ENCODE measurements around the gene ZFP36. TPM values are rescaled to one million over a fixed set of nuclear protein-coding genes. Genes with fewer than 3 reads are reported as not detected.

The ZFP36 gene
- total RNA-seq, 1 donor from 2014 or later, result 46.3 TPM

DNA sequence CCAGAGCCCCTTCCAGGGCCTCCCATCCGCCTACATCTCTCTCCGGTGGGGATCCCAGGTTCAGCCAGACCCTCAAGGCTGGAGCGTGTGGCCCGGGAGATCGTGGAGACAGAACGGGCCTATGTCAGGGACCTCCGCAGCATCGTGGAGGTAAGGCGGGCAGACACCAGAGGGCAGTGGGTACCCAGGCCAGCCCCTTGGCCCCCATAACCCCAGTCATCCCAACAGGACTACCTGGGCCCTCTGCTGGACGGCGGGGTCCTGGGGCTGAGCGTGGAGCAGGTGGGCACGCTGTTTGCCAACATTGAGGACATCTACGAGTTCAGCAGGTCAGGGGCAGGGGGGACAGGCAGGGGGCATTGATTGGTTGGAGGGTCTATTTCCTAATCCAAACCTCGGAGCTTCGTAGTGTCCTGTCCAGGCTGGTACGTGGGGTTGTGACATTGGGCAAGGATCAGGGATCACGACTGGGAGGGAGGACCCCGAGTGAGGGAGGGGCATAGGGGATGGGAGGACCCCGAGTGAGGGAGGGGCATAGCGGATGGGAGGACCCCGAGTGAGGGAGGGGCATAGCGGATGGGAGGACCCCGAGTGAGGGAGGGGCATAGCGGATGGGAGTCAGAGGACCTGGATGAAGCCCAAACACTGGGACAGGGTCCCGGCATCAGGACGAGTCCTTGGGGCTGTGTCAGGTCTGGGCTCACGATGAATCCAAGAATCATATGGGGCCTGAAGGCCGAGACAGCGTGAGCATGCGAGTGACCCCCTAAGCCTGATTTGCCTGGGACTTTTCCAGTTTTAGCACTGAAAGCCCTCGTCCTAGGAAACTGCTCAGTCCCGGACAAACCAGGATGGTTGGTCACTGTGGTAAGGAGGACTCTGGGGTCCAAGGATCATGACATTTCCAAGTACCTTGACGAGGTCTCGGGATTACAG, 8.7 kb downstream of the ZFP36 start:
- TF ChIP-seq, protein P1, sequence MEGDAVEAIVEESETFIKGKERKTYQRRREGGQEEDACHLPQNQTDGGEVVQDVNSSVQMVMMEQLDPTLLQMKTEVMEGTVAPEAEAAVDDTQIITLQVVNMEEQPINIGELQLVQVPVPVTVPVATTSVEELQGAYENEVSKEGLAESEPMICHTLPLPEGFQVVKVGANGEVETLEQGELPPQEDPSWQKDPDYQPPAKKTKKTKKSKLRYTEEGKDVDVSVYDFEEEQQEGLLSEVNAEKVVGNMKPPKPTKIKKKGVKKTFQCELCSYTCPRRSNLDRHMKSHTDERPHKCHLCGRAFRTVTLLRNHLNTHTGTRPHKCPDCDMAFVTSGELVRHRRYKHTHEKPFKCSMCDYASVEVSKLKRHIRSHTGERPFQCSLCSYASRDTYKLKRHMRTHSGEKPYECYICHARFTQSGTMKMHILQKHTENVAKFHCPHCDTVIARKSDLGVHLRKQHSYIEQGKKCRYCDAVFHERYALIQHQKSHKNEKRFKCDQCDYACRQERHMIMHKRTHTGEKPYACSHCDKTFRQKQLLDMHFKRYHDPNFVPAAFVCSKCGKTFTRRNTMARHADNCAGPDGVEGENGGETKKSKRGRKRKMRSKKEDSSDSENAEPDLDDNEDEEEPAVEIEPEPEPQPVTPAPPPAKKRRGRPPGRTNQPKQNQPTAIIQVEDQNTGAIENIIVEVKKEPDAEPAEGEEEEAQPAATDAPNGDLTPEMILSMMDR (IDR thresholded peaks at IDR 0.05), result no peak
- no peaks in the 10 kb centered on the region for H3K9me3 Mint-ChIP-seq (ENCODE audit: low read depth)
- peak overlapping the region; percentile 32 for H3K27ac Mint-ChIP-seq (ENCODE audit: unreplicated experiment)
- no peak for DNase-seq (ENCODE audit: low spot score)
- peaks cover 23% of the 10 kb centered on the region for H3K36me3 Mint-ChIP-seq (ENCODE audit: low read depth)
- peak overlapping the region; percentile 97 for H3K4me3 Mint-ChIP-seq (ENCODE audit: unreplicated experiment)
- H3K27me3 Mint-ChIP-seq (ENCODE audit: low read depth), result no peaks in the 10 kb centered on the region
- peaks cover 45% of the 10 kb centered on the region for H3K4me1 Mint-ChIP-seq (ENCODE audit: low read depth)

DNA sequence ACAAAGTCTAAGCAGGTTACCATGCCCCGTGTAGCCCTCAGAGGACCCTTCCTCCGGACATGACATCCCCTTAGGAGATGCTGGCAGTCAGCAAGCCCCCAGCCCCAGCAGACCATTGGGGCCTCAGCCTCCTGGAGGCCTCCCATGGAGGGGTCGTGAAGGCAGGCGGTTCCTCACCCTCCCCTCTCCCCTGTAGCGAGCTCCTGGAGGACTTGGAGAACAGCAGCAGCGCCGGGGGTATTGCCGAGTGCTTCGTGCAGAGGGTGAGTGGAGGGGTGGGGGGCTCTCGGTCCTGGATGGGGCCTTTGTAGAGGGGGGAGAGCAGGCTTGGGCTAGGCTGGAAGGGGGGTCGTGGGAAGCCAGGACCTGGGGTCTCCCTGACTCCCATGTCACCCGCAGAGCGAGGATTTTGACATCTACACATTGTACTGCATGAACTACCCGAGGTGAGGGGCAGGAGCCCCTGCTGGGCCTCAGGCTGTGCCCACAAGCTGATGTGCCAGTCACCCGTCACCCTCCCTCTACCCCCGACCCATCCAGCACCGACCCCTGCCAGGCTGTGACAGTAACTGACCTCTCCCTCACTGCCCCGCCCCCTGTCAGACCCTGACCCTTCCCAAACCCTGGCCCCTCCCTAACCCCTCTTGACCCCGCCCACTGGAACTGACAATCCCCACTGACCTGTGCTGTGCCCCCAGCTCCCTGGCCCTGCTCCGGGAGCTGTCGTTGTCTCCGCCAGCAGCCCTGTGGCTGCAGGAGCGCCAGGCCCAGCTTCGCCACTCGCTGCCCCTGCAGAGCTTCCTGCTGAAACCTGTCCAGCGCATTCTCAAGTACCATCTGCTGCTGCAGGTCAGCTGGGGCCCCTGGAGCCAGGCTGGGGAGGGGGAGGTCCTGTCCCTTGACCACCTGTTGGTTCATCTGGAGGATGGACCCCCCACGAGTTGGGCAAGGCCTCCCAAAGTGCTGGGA, 9.8 kb downstream of the ZFP36 start:
- peaks cover 35% of the 10 kb centered on the region for H3K4me1 Mint-ChIP-seq (ENCODE audit: low read depth)
- no peaks in the 10 kb centered on the region for H3K9me3 Mint-ChIP-seq (ENCODE audit: low read depth)
- DNase-seq (ENCODE audit: low spot score), result no peak
- peak overlapping the region; percentile 97 for H3K4me3 Mint-ChIP-seq (ENCODE audit: unreplicated experiment)
- H3K27me3 Mint-ChIP-seq (ENCODE audit: low read depth), result no peaks in the 10 kb centered on the region
- peaks cover 27% of the 10 kb centered on the region for H3K36me3 Mint-ChIP-seq (ENCODE audit: low read depth)
- no peak overlapping the region for H3K27ac Mint-ChIP-seq (ENCODE audit: unreplicated experiment)
- TF ChIP-seq, protein P1 (IDR thresholded peaks at IDR 0.05), result no peak

DNA sequence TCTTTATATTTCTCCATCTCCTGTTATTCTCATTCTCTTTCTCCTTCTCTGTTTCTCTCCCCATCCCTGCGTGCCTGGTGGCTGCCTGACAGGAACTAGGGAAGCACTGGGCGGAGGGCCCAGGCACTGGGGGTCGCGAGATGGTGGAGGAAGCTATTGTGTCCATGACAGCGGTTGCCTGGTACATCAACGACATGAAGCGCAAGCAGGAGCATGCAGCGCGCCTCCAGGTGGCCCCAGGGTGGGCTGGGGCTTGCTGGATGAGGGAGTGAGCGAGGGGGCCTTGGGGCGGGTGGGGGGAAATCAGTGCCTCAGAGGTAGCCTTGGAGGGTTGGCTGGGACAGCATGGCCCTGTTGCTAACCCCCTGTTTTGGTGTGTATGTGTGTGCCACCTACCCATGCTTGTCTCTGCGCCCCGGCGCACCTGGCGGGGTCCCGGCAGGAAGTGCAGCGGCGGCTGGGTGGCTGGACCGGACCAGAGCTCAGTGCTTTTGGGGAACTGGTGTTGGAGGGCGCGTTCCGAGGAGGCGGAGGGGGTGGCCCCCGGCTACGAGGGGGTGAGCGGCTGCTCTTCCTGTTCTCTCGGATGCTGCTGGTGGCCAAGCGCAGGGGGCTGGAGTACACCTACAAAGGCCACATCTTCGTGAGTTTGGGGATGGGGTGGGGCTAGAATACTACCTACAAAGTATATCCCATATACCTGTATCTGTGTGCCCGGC, 11.0 kb downstream of the ZFP36 start:
- no peak for DNase-seq (ENCODE audit: low spot score)
- H3K36me3 Mint-ChIP-seq (ENCODE audit: low read depth), result peaks cover 27% of the 10 kb centered on the region
- no peaks in the 10 kb centered on the region for H3K9me3 Mint-ChIP-seq (ENCODE audit: low read depth)
- H3K4me1 Mint-ChIP-seq (ENCODE audit: low read depth), result peaks cover 32% of the 10 kb centered on the region
- TF ChIP-seq, protein P1 (IDR thresholded peaks at IDR 0.05), result no peak
- no peaks in the 10 kb centered on the region for H3K27me3 Mint-ChIP-seq (ENCODE audit: low read depth)
- peak overlapping the region; percentile 22 for H3K27ac Mint-ChIP-seq (ENCODE audit: unreplicated experiment)
- no peak overlapping the region for H3K4me3 Mint-ChIP-seq (ENCODE audit: unreplicated experiment)

DNA sequence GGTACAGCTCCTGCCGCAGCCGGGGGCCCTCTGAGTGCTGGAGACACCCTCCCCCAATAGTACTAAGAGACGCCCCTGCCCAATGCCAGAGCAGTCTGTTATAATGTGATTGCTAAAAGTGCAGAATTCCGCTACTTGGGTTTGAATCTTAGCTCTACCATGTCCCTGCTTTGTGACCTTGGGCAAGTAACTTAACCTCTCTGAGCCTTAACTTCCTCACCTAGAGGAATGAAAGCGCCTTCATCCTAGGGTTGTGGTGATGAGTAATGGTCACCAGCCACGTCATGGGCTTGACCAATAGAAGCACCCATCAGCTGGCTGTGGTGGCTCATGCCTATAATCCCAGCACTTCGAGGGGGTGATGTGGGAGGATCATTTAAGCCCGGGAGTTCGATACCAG, 12.4 kb downstream of the ZFP36 start:
- Mint-ChIP-seq H3K36me3 (ENCODE audit: low read depth) (peaks cover 33% of the 10 kb centered on the region), H3K27me3 (ENCODE audit: low read depth) (no peaks in the 10 kb centered on the region), H3K27ac (ENCODE audit: unreplicated experiment) (no peak overlapping the region), H3K4me3 (ENCODE audit: unreplicated experiment) (no peak overlapping the region), H3K9me3 (ENCODE audit: low read depth) (no peaks in the 10 kb centered on the region), H3K4me1 (ENCODE audit: low read depth) (peaks cover 34% of the 10 kb centered on the region)
- no peak for DNase-seq (ENCODE audit: low spot score)
- TF ChIP-seq, protein P1 (IDR thresholded peaks at IDR 0.05), result no peak
